RPMI8226 (cell line): ENCODE results near the gene OPCML.

Experiments
- DNase-seq: peaks from one replicate; pipeline ENCODE4 v3.0.0-alpha.2; 2015

Gene OPCML

GRCh38 chr11:133501643-133502539, 30.4 kb downstream of the OPCML start:
- no peak for DNase-seq

- DNase-seq = no peak
Measured at GRCh38 chr11:133500936-133501335, 31.4 kb downstream of the OPCML start.

GRCh38 chr11:133500435-133500834, 31.9 kb downstream of the OPCML start:
- no peak for DNase-seq

GRCh38 chr11:133498969-133499368, 33.3 kb downstream of the OPCML start:
- no peak for DNase-seq

- no peak for DNase-seq
Measured at GRCh38 chr11:133497477-133498140, 34.7 kb downstream of the OPCML start.

GRCh38 chr11:133492895-133493294, 39.4 kb downstream of the OPCML start:
- no peak for DNase-seq

GRCh38 chr11:133491680-133492383, 40.5 kb downstream of the OPCML start:
- DNase-seq = no peak

GRCh38 chr11:133480722-133481121, 51.6 kb downstream of the OPCML start:
- no peak for DNase-seq

- DNase-seq = no peak
Measured at GRCh38 chr11:133479209-133479608, 53.1 kb downstream of the OPCML start.

- DNase-seq = no peak
Measured at GRCh38 chr11:133477251-133477625, 55.1 kb downstream of the OPCML start.

GRCh38 chr11:133476570-133477250, 55.6 kb downstream of the OPCML start:
- DNase-seq = no peak

- DNase-seq = no peak
Measured at GRCh38 chr11:133474461-133474860, 57.8 kb downstream of the OPCML start.

GRCh38 chr11:133467686-133468085, 64.6 kb downstream of the OPCML start:
- DNase-seq = no peak

- no peak for DNase-seq
Measured at GRCh38 chr11:133443206-133443747, 89.0 kb downstream of the OPCML start.

GRCh38 chr11:133441964-133442660, 90.2 kb downstream of the OPCML start:
- DNase-seq = no peak

- no peak for DNase-seq
Measured at GRCh38 chr11:133425992-133426391, 106.3 kb downstream of the OPCML start.

GRCh38 chr11:133425245-133425644, 107.1 kb downstream of the OPCML start:
- no peak for DNase-seq

GRCh38 chr11:133418218-133418617, 114.1 kb downstream of the OPCML start:
- DNase-seq = no peak

GRCh38 chr11:133414506-133414905, 117.8 kb downstream of the OPCML start:
- no peak for DNase-seq

GRCh38 chr11:133413703-133414102, 118.6 kb downstream of the OPCML start:
- DNase-seq = no peak

- DNase-seq = no peak
Measured at GRCh38 chr11:133409799-133410198, 122.5 kb downstream of the OPCML start.

GRCh38 chr11:133408936-133409335, 123.4 kb downstream of the OPCML start:
- no peak for DNase-seq
